HG03060 (cell line): ENCODE data around the gene UBE2S.
"Not testable (repeated sequence)": the region's sequence is repeated elsewhere in the genome, so short reads cannot be mapped to it uniquely, and the experiment has no call there.

Source experiments
- ATAC-seq: cut with Tn5 transposase; IDR thresholded peaks from one replicate; pipeline ENCODE4 v1.9.1; 2021; ENCODE audit warnings: low read depth, moderate number of reproducible peaks; ENCODE audit not compliant: unreplicated experiment

UBE2S gene

DNA sequence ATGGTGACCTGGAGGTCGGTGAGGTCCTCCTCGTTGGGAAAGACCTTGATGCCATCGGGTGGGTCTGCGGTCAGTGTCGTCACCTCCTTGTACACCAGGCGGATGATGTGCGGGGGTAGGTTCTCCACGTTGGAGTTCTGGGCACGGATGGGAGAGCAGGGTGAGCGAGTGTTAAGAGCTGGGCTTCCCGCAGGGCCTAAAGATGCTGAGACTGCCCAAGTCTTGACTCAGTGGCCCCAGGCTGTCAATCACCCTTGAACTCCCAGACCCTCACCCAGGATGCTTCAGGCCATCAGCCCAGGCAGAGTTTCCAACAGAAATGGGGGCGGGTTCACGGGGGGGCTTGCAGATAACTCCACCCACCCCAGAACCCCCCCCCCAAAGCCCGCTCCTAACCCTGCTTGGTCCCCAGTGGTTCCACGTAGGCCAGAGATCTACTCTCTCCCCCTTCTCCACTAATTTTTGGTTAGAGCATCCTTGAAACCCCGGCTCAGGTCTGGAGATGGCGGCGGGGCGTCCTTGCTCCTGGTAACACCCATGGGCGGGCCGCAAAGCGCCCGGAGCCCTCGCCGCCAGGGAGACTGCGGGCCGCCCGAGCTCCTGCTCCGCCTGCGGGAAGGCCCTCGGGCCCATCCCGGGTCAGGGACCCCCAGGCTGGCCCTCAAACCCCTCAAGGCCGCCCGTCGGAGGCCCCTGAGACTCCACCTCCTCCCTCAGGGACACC lies 600 bp downstream of the UBE2S start:
- no peak for ATAC-seq

DNA sequence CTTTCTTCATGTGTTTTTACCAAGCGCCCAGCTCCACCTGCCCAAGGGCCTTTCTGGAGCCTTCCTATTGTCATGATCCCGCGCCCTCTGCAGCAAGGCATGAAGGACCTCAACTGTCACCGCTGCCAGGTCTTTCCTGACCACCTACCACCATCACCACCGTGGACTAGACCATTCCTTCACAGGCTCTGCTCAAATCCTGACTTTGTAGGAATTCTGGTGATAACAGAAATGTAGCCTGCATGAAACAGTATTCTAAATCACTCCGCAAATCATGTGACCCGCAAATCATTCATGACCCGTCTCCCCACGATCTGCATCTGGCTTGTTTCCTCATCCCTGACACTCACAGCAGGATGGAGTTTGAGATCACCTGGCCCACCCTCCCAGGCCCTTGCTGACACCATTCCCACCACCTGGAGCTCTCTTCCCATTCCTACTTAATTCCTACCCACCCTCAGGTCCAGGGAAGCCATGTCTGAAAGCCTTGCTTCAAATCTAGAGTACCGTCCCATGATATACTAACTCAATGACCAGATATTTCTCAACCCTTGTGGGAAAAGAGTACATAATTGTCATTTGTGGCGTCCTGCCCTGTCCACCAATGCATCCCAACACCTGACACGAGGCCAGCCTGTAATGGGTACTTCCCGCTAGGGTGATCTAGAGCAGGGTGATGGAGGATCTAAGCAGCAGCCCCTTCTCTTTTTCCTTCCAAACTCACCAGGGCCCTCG lies 1.3 kb downstream of the UBE2S start:
- no peak for ATAC-seq

DNA sequence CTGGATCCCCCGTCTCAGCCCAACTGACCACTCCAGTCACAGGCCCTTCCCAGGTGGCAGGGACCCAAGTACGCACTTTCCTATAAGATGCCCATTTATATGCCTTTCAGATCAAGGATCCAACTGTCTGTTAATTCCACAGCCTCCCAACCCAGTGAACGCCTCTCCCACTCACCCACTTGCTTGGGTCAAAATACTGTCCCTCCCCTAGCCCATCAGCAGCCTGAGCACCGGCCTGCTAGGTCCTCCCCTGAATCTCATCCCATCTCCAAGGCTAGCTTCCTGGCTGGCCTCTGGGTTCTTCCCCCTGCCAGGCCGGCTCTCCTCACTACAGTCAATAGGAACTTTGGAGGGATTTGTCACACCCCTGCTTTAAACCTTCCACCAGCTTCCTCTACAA lies 1.9 kb downstream of the UBE2S start:
- no peak for ATAC-seq

DNA sequence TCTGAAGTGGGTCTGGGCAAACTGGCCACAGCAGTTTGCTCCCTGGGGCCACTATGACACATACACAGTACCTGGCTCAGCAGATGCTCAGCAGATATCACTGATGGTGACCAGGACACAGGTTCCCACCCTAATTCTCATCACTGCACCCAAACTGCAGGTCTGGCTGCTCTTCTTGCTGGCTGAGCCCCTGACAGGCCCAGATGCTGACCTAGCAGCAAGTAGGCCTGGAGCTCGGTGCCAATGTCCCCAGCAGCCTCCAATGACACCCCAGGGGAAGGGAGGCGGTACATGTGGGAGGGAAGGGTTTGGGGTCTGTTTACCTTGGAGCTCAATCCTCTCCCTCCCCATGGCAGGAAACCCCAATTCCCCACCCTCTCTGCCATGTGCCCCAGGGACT lies 5.1 kb downstream of the UBE2S start:
- ATAC-seq = no peak

DNA sequence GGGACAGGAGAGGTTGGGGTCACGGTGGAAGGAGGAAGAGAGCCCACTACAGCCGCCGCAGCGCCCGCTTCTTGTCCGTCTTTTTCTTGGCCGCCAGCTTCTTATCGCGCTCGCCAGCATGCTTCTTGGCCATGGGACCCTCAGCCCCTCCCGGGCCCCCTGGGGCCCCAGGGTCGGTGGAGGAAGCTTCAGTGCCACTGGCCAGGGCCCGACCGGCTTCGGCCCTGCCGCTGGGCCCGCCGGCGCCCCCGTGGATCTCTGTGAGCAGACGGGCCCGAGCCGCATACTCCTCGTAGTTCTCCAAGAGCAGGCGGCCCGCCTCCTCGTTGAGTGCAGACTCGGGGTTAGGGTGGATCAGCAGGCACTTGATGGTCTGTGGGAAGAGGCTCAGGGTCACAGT lies 6.2 kb downstream of the UBE2S start:
- not testable (repeated sequence) for ATAC-seq

DNA sequence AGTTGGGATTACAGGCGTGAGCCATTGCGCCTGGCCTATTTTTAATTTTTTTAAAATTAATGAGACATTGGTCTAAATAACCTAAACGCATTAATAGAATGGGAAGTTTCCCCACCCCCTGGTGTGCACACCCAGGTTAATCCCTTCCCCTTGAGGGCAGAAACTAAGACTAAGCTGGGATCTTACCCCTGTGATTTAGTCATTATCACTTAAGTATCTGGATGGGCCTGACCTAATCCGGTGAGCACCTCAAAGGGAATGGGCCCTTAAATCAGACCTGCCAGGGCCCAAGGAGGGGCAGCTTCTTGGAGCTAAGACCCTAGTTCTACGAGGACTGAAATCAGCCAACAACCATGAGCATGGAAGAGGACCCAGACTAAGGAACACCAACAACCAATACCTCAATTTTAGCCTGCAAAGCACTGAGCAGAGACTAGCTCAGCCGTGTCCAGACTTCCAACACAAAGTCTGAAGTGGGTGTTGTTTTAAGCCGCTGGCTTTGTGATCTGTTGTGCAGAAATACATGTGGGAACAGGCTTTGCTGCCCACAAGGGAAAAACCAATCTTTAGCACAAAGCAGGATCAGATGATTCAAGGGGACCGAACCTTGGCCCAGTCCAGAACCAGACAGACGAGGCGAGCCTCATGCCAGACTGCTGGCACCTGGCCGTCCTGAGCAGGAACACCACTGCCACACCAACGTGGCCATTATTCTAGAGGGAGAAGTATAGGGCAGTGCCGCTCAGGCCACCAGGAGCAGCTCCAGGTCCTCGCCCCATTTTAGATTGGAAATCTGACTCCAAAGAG lies 7.1 kb downstream of the UBE2S start:
- no peak for ATAC-seq

DNA sequence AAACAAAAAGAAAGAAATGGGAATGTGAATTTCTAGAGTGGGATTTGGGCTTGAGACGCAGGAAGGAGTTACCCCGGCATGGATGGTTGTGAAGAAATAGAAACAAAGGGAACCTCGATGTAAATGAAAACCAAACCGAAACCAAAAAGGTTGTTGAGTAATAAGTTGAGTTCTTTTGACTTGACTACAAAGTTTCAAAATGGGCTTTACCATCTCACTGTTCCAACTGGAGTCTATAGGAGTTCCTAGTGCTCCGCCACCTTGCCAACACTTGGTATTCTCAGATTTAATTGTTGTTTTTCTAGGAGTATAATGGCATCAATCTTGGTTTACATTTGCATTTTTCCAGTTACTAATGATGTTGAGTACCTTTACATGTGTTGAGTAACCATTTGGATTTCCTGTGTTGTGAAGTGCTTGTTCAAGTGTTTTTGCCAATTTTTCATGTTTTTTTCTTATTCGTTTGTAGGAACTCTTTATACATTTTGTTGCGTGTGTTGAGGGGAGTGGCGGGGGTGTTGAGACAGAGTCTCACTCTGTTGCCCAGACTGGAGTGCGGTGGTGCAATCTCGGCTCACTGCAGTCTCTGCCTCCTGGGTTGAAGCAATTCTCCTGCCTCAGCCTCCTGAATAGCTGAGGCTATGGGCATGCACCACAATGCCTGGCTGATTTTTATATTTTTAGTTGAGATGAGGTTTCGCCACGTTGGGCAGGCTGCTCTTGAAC lies 9.2 kb downstream of the UBE2S start:
- ATAC-seq = no peak

DNA sequence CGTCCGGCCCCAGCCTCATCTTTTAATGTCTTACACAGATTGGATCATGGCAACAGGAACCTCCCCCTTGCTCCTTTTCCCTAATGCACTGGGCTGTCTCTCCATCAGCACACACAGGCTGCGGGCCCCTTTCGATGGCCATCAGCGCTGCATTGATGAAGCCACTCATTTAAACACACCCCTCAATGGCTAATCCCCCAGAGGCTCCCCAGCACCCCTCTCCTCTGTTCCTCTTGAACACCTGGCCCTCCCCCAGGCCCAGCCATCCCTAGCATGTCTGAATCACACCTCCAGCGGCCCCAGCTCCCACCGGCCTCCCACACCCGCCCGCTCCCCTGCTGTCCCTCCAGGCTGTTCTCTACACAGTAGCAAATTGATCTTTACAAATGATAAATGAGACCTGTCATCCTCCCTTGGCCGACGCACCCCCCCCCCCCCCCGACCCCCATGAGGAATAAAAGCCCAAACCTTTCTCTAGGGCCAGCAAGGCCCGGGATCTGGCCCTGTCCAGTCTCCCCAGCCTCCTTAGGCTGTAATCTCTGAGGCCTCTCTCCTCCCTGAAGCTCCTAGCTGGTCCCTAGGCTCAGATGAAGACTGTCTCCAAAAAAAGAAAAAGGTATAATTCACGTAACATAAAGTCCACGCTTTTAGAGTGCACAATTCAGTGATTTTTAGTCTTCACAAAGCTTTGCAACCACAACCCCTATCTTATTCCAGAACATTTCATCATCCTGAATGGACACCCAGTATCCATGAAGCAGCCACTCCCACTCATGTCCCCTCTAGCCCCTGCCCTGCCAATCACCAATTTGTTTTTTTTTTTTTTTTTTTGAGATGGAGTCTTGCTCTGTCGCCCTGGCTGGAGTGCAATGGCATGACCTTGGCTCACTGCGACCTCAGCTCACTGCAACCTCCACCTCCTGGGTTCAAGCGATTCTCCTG lies 14.5 kb downstream of the UBE2S start:
- no peak for ATAC-seq

DNA sequence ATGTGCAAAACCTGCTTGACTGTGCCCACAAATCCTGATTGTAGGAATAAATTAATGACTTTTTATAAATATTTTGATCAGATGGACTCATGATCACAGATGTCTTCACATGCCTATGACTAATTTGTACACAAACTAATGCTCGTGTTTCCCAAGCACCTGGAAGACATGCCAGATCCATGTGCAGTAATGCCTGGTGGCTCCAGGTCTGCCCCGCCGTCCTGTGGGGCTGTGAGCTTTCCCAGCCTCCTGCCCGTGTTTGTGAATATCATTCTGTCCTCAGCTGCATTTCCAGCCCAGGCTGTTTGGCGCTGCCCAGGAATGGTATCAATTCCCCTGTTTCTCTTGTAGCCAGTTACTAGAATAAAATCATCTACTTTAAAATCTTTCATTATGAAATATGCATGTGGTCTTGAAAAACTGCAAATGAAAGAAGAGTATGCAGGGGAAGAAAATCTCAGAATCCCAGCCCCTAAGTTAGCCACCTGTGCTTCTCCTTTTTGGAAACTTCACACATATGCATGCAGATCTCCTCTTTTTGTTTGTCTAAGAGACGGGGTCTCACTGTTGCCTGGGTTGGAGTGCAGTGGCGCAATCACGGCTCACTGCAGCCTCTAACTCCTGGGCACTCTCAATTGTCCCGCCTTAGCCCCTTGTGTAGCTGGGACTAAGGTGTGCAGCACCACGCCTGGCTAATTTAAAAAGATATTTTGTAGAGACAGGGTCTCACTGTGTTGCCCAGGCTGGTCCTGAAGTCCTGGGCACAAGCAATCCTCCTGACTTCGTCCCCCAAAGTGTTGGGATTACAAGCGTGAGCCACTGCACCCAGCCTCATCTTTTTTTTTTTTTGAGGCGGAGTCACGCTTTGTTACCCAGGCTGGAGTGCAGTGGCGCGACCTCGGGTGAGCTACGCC lies 15.6 kb downstream of the UBE2S start:
- ATAC-seq = no peak

DNA sequence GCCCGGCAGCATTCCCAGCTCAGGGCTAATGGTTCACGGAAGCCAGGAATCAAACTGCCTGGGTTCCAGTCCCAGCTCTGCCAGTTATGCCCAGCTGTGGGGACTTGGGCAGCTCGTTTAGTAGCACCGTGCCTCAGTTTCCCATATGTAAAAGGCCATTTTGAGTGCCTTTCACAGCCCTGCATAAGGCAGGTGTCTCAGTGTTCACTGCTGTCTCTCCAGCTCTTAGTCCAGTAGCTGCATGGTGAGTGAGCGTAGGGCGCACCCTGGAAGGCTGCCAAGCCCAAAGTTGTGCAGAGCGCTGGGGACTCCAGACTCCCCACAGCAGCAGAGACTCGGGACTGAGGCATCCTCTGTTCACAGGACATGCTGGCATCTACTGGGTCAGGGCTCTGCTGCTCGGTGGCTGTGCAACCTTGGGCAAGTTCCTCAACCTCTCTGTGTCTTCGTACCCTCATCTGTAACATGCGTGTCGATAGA lies 16.4 kb downstream of the UBE2S start:
- no peak for ATAC-seq

DNA sequence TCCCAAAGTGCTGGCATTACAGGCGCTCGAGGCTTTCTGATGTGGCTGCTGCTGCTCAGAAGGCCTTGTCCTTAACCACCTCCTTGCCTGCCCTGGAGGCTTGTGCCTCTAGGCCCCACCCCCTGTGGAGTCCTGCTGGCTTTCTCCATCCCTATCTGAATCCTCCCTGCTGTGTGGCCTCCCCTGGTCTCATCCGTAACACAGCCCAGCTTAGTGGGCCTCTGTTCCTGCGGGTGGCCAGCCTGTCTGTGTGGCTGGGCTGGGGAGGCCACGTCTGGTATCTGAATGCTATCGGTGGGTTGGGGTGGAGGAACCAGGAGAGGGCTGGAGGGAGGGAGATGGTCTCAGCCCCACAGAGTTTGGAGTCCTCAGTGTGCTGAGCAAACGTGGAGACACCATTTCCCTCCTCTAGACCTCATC lies 17.1 kb downstream of the UBE2S start:
- no peak for ATAC-seq

DNA sequence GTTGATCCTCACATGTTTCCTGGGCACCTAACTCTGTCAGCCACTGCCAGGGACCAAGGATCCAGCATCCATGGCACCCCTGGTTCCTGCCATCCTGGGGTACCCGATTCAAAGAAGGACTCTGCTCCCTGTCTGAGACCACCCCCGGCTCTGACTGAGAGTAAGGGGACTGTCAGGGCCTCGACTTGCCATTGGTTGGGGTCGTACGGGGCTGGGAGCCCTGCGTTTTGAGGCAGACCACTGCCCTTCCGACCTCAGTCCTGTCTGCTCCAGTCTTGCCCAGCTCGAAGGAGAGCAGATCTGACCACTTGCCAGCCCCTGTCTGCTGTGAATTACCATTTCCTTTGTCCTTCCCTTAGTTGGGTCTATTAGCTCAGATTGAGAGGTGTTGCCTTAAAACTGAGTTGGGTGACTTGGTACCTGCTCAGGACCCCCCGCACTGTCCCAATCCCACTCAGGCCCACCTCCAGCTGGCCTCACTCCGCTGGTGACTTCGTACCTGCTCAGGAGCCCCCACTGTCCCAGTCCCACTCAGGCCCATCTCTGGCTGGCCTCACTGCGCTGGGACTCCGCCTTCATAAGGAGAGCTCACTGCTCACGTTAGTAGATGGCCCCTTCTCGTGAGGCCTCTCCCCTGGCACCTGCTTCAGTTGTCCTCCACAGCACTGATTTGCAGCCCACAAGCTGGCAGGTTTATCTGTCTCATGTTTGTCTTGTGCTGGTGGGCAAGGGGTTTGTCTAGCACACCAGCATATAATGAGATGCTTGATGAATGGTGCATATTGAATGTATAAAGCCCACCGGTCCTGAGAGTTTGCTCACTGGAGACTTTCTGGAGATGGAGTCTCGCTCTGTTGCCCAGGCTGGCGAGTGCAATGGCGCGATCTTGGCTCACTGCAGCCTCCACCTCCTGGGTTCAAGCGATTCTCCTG lies 17.9 kb downstream of the UBE2S start:
- no peak for ATAC-seq

DNA sequence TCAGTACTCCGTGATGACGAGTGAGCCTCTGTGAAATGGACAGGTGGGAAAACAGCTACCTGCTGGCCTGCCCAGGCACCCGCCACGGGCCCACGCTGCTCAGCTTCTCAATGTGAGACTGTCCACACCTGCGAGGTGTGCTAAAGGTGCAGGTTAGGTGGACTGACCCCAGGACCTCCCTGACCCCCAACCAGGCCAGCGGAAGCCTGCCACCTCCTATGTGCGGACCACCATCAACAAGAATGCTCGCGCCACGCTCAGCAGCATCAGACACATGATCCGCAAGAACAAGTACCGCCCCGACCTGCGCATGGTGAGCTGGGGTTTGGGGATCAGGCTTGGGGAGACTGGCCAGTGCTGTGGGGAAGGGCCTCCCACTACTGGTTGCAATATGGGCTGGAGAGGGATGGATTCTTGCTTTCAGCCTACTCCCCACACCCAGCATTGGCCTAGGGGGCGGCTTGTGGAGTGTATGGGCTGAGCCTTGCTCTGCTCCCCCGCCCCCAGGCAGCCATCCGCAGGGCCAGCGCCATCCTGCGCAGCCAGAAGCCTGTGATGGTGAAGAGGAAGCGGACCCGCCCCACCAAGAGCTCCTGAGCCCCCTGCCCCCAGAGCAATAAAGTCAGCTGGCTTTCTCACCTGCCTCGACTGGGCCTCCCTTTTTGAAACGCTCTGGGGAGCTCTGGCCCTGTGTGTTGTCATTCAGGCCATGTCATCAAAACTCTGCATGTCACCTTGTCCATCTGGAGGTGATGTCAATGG lies 19.7 kb downstream of the UBE2S start:
- no peak for ATAC-seq

DNA sequence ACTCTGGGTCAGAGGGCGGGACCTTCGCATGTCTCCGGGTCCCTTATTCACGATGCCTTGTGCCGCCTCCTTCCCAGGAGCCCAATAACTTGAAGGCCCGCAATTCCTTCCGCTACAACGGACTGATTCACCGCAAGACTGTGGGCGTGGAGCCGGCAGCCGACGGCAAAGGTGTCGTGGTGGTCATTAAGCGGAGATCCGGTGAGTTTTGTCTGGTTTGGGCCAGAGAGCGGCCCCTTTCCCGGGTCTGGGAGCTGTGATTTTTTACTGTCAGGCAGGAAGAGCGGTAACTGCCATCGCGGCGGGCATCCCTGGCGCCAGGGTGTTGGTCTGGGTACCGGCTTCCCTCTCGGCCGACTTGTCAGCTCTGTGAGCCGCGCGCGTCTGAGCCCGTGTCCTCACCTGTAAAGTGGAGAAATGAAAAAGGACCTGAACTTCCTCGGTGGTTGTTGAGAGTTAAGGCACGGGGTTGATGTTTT lies 21.1 kb downstream of the UBE2S start:
- ATAC-seq = no peak

DNA sequence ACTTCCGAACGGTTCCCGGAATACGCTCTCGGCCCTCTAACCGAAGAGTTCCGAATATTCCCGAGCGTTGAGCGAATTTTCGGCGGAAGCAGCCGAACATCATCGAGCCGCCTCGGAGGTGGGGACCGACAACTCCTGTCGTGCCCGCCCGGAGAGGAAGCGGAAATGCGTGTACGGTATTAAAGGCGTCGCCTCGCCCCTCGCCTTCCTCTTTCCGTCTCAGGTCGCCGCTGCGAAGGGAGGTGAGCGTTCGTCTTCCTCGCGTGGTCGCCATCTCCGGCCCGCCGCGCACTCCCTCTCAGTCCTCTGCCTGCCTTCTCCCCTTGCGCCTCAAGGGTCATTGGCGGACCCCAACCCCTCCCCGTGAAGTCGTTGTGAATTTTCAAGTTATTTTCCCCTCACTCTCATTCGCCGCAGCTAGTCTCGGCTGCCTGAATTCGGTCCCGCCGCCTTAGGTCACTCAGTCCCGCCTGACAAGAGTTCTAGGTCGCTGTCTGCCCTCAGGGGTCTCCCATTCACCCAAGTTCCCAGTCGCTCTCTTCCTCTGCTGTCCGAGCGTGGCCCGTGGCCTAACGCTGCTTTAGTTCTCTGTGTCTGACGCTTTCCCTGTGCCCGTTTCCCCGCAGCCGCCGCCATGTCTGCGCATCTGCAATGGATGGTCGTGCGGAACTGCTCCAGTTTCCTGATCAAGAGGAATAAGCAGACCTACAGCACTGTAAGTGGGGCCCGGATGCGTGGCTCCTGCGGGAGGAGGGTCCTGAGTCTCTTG lies 21.7 kb downstream of the UBE2S start, which contains the start of gene RPL28:
RPL28 (plus strand) TSS at position 209 of the 769 bp plus-strand sequence; CDS start at position 635, 426 bp downstream.
- ATAC-seq = peak; percentile 70
